Measurements from ENCODE around the gene SEC14L1.

The SEC14L1 gene

GRCh38 chr17:77210946-77211541, 70.3 kb downstream of the SEC14L1 start:
- no peaks in the 10 kb centered on the region for H3K9me3 ChIP-seq (ENCODE audit: control insufficient read depth in 1 of 2, low read length in 2 of 2)
- peaks cover 80 to 81% of the 10 kb centered on the region in 2 donors for H3K36me3 ChIP-seq (ENCODE audit: control insufficient read depth in 1 of 2, insufficient read depth in 2 of 2, low read length in 2 of 2)
- no peaks in the 10 kb centered on the region for H3K27me3 ChIP-seq (ENCODE audit: low read depth, low read length)
- peaks cover 0 to 21% of the 10 kb centered on the region in 2 donors for H3K4me1 ChIP-seq (ENCODE audit: control insufficient read depth in 1 of 2, insufficient read depth in 2 of 2, low read length in 2 of 2)
- H3K4me3 ChIP-seq (ENCODE audit: low read depth in 1 of 2, low read length in 2 of 2), result no peak overlapping the region
- no peak overlapping the region for H3K27ac ChIP-seq (ENCODE audit: low read length)

- H3K27ac ChIP-seq (ENCODE audit: low read length), result no peak overlapping the region
- no peaks in the 10 kb centered on the region for H3K9me3 ChIP-seq (ENCODE audit: control insufficient read depth in 1 of 2, low read length in 2 of 2)
- peaks cover 0 to 21% of the 10 kb centered on the region in 2 donors for H3K4me1 ChIP-seq (ENCODE audit: control insufficient read depth in 1 of 2, insufficient read depth in 2 of 2, low read length in 2 of 2)
- H3K36me3 ChIP-seq (ENCODE audit: control insufficient read depth in 1 of 2, insufficient read depth in 2 of 2, low read length in 2 of 2), result peaks cover 76 to 77% of the 10 kb centered on the region in 2 donors
- H3K27me3 ChIP-seq (ENCODE audit: low read depth, low read length), result no peaks in the 10 kb centered on the region
- no peak overlapping the region for H3K4me3 ChIP-seq (ENCODE audit: low read depth in 1 of 2, low read length in 2 of 2)
Observed at GRCh38 chr17:77211681-77212080, 70.9 kb downstream of the SEC14L1 start.

GRCh38 chr17:77212081-77212832, 71.5 kb downstream of the SEC14L1 start:
- H3K4me1 ChIP-seq (ENCODE audit: control insufficient read depth in 1 of 2, insufficient read depth in 2 of 2, low read length in 2 of 2), result peaks cover 0 to 21% of the 10 kb centered on the region in 2 donors
- H3K27ac ChIP-seq (ENCODE audit: low read length), result no peak overlapping the region
- no peak overlapping the region for H3K4me3 ChIP-seq (ENCODE audit: low read depth in 1 of 2, low read length in 2 of 2)
- H3K27me3 ChIP-seq (ENCODE audit: low read depth, low read length), result no peaks in the 10 kb centered on the region
- no peaks in the 10 kb centered on the region for H3K9me3 ChIP-seq (ENCODE audit: control insufficient read depth in 1 of 2, low read length in 2 of 2)
- peaks cover 75 to 77% of the 10 kb centered on the region in 2 donors for H3K36me3 ChIP-seq (ENCODE audit: control insufficient read depth in 1 of 2, insufficient read depth in 2 of 2, low read length in 2 of 2)

- no peaks in the 10 kb centered on the region for H3K9me3 ChIP-seq (ENCODE audit: control insufficient read depth in 1 of 2, low read length in 2 of 2)
- H3K4me3 ChIP-seq (ENCODE audit: low read depth in 1 of 2, low read length in 2 of 2), result no peak overlapping the region
- peaks cover 72 to 75% of the 10 kb centered on the region in 2 donors for H3K36me3 ChIP-seq (ENCODE audit: control insufficient read depth in 1 of 2, insufficient read depth in 2 of 2, low read length in 2 of 2)
- H3K4me1 ChIP-seq (ENCODE audit: control insufficient read depth in 1 of 2, insufficient read depth in 2 of 2, low read length in 2 of 2), result peaks cover 0 to 21% of the 10 kb centered on the region in 2 donors
- H3K27ac ChIP-seq (ENCODE audit: low read length), result no peak overlapping the region
- H3K27me3 ChIP-seq (ENCODE audit: low read depth, low read length), result no peaks in the 10 kb centered on the region
Observed at GRCh38 chr17:77212833-77213777, 72.3 kb downstream of the SEC14L1 start.

DNA sequence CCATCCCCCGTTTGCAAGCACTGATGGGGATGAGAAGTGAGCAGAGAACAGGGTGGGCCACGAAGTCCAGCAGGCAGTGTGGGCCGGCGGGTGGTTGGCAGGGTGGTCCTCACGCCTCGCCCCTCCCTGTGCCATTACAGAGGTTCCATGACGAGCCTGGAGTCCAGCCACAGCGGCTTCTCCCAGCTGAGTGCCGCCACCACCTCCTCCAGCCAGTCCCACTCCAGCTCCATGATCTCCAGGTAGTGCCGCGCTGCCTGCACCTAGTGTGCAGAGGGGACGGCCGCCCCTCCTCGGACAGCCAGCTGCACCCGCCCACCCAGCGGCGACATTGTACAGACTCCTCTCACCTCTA, 73.0 kb downstream of the SEC14L1 start:
- Histone ChIP-seq H3K4me1 (ENCODE audit: control insufficient read depth in 1 of 2, insufficient read depth in 2 of 2, low read length in 2 of 2) (peaks cover 0 to 21% of the 10 kb centered on the region in 2 donors), H3K27ac (ENCODE audit: low read length) (no peak overlapping the region), H3K36me3 (ENCODE audit: control insufficient read depth in 1 of 2, insufficient read depth in 2 of 2, low read length in 2 of 2) (peaks cover 66 to 71% of the 10 kb centered on the region in 2 donors), H3K27me3 (ENCODE audit: low read depth, low read length) (no peaks in the 10 kb centered on the region), H3K4me3 (ENCODE audit: low read depth in 1 of 2, low read length in 2 of 2) (no peak overlapping the region), H3K9me3 (ENCODE audit: control insufficient read depth in 1 of 2, low read length in 2 of 2) (no peaks in the 10 kb centered on the region)

DNA sequence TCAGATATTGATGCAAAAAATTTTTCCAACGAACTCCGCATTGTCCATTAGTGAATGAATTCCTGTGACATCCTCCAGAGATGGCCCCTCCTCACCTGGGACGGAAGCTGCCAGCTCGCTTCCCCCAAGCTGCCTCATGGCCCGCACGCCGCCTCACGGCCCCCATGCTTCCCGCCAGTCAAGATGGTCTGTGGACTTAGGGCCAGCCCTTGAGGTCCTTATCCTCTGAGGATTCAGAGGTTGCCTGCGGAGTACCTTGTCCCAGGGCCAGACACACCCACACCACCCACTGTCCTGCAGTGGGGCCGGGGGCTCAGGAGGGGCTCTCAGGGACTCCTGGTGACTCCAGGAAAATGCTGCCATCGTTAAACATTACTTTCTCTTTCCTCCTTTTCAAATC, 73.6 kb downstream of the SEC14L1 start:
- no peaks in the 10 kb centered on the region for H3K27me3 ChIP-seq (ENCODE audit: low read depth, low read length)
- no peak overlapping the region for H3K27ac ChIP-seq (ENCODE audit: low read length)
- no peak overlapping the region for H3K4me3 ChIP-seq (ENCODE audit: low read depth in 1 of 2, low read length in 2 of 2)
- peaks cover 0 to 21% of the 10 kb centered on the region in 2 donors for H3K4me1 ChIP-seq (ENCODE audit: control insufficient read depth in 1 of 2, insufficient read depth in 2 of 2, low read length in 2 of 2)
- peaks cover 64 to 72% of the 10 kb centered on the region in 2 donors for H3K36me3 ChIP-seq (ENCODE audit: control insufficient read depth in 1 of 2, insufficient read depth in 2 of 2, low read length in 2 of 2)
- no peaks in the 10 kb centered on the region for H3K9me3 ChIP-seq (ENCODE audit: control insufficient read depth in 1 of 2, low read length in 2 of 2)

GRCh38 chr17:77214743-77215142, 74.0 kb downstream of the SEC14L1 start:
- Histone ChIP-seq H3K36me3 (ENCODE audit: control insufficient read depth in 1 of 2, insufficient read depth in 2 of 2, low read length in 2 of 2) (peaks cover 60 to 69% of the 10 kb centered on the region in 2 donors), H3K4me1 (ENCODE audit: control insufficient read depth in 1 of 2, insufficient read depth in 2 of 2, low read length in 2 of 2) (peaks cover 0 to 21% of the 10 kb centered on the region in 2 donors), H3K4me3 (ENCODE audit: low read depth in 1 of 2, low read length in 2 of 2) (no peak overlapping the region), H3K27me3 (ENCODE audit: low read depth, low read length) (no peaks in the 10 kb centered on the region), H3K27ac (ENCODE audit: low read length) (no peak overlapping the region), H3K9me3 (ENCODE audit: control insufficient read depth in 1 of 2, low read length in 2 of 2) (no peaks in the 10 kb centered on the region)

DNA sequence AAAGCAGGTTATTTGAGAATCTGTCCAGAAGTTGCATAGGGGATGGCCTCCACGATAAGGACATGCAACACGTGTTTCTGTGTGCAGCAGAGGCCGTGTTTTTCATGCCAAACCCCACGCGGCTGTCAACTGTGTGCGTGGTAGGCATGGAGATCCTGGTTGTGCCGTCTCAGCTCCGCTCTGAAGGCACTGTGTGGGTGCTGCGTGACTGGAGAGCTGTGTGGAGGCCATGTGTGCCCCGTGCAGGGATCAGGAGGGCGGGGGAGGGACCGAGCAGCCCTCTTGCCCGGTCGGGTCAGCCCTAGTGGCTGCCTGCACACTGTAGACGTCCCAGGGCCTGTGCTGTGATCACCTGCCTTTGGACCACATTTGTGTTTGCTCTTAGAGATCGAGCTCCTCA, 74.5 kb downstream of the SEC14L1 start:
- no peaks in the 10 kb centered on the region for H3K27me3 ChIP-seq (ENCODE audit: low read depth, low read length)
- H3K4me1 ChIP-seq (ENCODE audit: control insufficient read depth in 1 of 2, insufficient read depth in 2 of 2, low read length in 2 of 2), result peaks cover 0 to 16% of the 10 kb centered on the region in 2 donors
- H3K9me3 ChIP-seq (ENCODE audit: control insufficient read depth in 1 of 2, low read length in 2 of 2), result no peaks in the 10 kb centered on the region
- H3K4me3 ChIP-seq (ENCODE audit: low read depth in 1 of 2, low read length in 2 of 2), result no peak overlapping the region
- peaks cover 57 to 64% of the 10 kb centered on the region in 2 donors for H3K36me3 ChIP-seq (ENCODE audit: control insufficient read depth in 1 of 2, insufficient read depth in 2 of 2, low read length in 2 of 2)
- H3K27ac ChIP-seq (ENCODE audit: low read length), result no peak overlapping the region

DNA sequence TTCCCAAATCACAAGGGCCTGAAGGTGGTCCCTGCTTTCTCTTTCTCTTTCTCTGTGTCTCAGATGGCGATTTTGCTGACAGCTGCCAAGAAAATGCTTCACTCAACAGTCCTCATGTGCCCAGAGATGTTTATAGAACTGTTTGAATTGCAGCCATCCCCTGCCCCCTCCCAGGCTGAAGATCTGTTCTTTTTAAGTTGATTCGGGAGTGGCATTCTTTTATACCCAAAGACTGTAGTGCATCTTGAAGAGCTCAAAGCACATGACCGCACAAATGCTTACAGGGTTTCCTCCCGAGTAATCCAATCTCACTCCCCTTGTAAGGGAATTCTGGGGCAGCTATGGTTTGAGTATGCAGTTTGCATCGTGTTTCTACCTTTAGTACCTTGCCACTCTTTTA, 75.7 kb downstream of the SEC14L1 start:
- Histone ChIP-seq H3K36me3 (ENCODE audit: control insufficient read depth in 1 of 2, insufficient read depth in 2 of 2, low read length in 2 of 2) (peaks cover 45 to 52% of the 10 kb centered on the region in 2 donors), H3K9me3 (ENCODE audit: control insufficient read depth in 1 of 2, low read length in 2 of 2) (no peaks in the 10 kb centered on the region), H3K27me3 (ENCODE audit: low read depth, low read length) (no peaks in the 10 kb centered on the region), H3K4me1 (ENCODE audit: control insufficient read depth in 1 of 2, insufficient read depth in 2 of 2, low read length in 2 of 2) (peaks cover 0 to 14% of the 10 kb centered on the region in 2 donors), H3K27ac (ENCODE audit: low read length) (no peak overlapping the region), H3K4me3 (ENCODE audit: low read depth in 1 of 2, low read length in 2 of 2) (no peak overlapping the region)

GRCh38 chr17:77217123-77217522, 76.4 kb downstream of the SEC14L1 start:
- Histone ChIP-seq H3K27ac (ENCODE audit: low read length) (no peak overlapping the region), H3K27me3 (ENCODE audit: low read depth, low read length) (no peaks in the 10 kb centered on the region), H3K4me3 (ENCODE audit: low read depth in 1 of 2, low read length in 2 of 2) (no peak overlapping the region), H3K36me3 (ENCODE audit: control insufficient read depth in 1 of 2, insufficient read depth in 2 of 2, low read length in 2 of 2) (peaks cover 38 to 45% of the 10 kb centered on the region in 2 donors), H3K4me1 (ENCODE audit: control insufficient read depth in 1 of 2, insufficient read depth in 2 of 2, low read length in 2 of 2) (peaks cover 0 to 9% of the 10 kb centered on the region in 2 donors), H3K9me3 (ENCODE audit: control insufficient read depth in 1 of 2, low read length in 2 of 2) (no peaks in the 10 kb centered on the region)

GRCh38 chr17:77217566-77217965, 76.8 kb downstream of the SEC14L1 start:
- Histone ChIP-seq H3K36me3 (ENCODE audit: control insufficient read depth in 1 of 2, insufficient read depth in 2 of 2, low read length in 2 of 2) (peaks cover 35 to 41% of the 10 kb centered on the region in 2 donors), H3K4me3 (ENCODE audit: low read depth in 1 of 2, low read length in 2 of 2) (no peak overlapping the region), H3K9me3 (ENCODE audit: control insufficient read depth in 1 of 2, low read length in 2 of 2) (no peaks in the 10 kb centered on the region), H3K4me1 (ENCODE audit: control insufficient read depth in 1 of 2, insufficient read depth in 2 of 2, low read length in 2 of 2) (peaks cover 0 to 5% of the 10 kb centered on the region in 2 donors), H3K27me3 (ENCODE audit: low read depth, low read length) (no peaks in the 10 kb centered on the region), H3K27ac (ENCODE audit: low read length) (no peak overlapping the region)

Measured in muscle layer of duodenum (tissue), 2 donors.